KMS-11 (cell line): ENCODE results near the gene CRISPLD2.

Experiments used
- H2AFZ ChIP-seq: fragments of 200-600 bp; sonication (generic); 2 replicates; pipeline ENCODE4 v1.6.1; 2016; ENCODE audit warnings: antibody characterized with exemption, mixed run types, low read depth
- H3K27ac ChIP-seq: fragments of 200-600 bp; sonication (generic); 2 replicates; pipeline ENCODE4 v1.6.1; 2016; ENCODE audit warnings: mild to moderate bottlenecking, mixed run types
- H3K27me3 ChIP-seq: fragments of 200-600 bp; sonication (generic); 2 replicates; pipeline ENCODE4 v1.6.1; 2017; ENCODE audit warnings: mild to moderate bottlenecking, low read depth, mixed run types, moderate library complexity; ENCODE audit not compliant: insufficient read depth
- H3K36me3 ChIP-seq: fragments of 200-600 bp; sonication (generic); 2 replicates; pipeline ENCODE4 v1.6.1; 2017; ENCODE audit warnings: mild to moderate bottlenecking, mixed run types; ENCODE audit not compliant: insufficient read depth
- H3K4me1 ChIP-seq: fragments of 200-600 bp; sonication (generic); 2 replicates; pipeline ENCODE4 v1.6.1; 2016; ENCODE audit warnings: mild to moderate bottlenecking, low read depth, mixed run types; ENCODE audit not compliant: poor library complexity, severe bottlenecking
- H3K4me2 ChIP-seq: fragments of 200-600 bp; sonication (generic); 2 replicates; pipeline ENCODE4 v1.7.0; 2016; ENCODE audit warnings: mild to moderate bottlenecking, mixed run types
- H3K4me3 ChIP-seq: fragments of 200-600 bp; sonication (generic); IDR thresholded peaks from 2 replicates; pipeline ENCODE4 v1.6.1; 2017; ENCODE audit warnings: low read depth, low read length, mixed read lengths; ENCODE audit not compliant: insufficient read depth
- H3K79me2 ChIP-seq: fragments of 200-600 bp; sonication (generic); 2 replicates; pipeline ENCODE4 v1.6.1; 2016; ENCODE audit warnings: low read depth, mixed run types; ENCODE audit not compliant: insufficient read depth
- H3K9ac ChIP-seq: fragments of 200-600 bp; sonication (generic); 2 replicates; pipeline ENCODE4 v1.6.1; 2016; ENCODE audit warnings: mild to moderate bottlenecking, mixed run types
- H4K20me1 ChIP-seq: fragments of 200-600 bp; sonication (generic); 2 replicates; pipeline ENCODE4 v1.6.1; 2016; ENCODE audit warnings: mild to moderate bottlenecking, mixed run types; ENCODE audit not compliant: insufficient read depth
- TF ChIP-seq, protein P1 (sequence below): fragments of 200-600 bp; sonication (generic); conservative IDR thresholded peaks from 2 replicates; pipeline ENCODE4 v1.6.1; 2017; ENCODE audit warnings: low read depth, mild to moderate bottlenecking, antibody characterized with exemption, low read length, moderate library complexity, mixed read lengths

CRISPLD2 gene

DNA sequence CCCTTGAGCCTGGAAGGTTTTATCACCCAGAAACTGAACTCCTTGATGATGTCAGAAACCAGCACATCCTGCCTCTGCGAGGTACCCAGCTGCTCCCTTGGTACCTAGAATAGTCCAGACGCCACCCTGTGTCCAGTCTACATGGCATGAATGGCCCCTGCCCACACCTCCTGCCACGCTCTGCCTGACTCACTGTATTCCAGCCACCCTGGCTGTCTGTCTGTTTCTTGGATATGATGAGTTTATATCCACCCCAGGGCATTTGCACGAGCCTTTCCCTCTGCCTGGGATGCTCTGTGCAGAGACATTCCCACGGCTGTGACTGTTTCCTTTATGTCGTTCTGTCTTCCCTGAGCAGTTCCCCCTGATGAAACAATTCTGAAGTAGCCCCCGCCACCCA lies 68.7 kb downstream of the CRISPLD2 start:
- H3K27ac ChIP-seq, result no peak overlapping the region
- H3K4me1 ChIP-seq, result no peaks in the 10 kb centered on the region
- no peak overlapping the region for H3K4me3 ChIP-seq
- no peaks in the 10 kb centered on the region for H4K20me1 ChIP-seq
- H3K36me3 ChIP-seq, result no peaks in the 10 kb centered on the region
- TF ChIP-seq, protein P1, sequence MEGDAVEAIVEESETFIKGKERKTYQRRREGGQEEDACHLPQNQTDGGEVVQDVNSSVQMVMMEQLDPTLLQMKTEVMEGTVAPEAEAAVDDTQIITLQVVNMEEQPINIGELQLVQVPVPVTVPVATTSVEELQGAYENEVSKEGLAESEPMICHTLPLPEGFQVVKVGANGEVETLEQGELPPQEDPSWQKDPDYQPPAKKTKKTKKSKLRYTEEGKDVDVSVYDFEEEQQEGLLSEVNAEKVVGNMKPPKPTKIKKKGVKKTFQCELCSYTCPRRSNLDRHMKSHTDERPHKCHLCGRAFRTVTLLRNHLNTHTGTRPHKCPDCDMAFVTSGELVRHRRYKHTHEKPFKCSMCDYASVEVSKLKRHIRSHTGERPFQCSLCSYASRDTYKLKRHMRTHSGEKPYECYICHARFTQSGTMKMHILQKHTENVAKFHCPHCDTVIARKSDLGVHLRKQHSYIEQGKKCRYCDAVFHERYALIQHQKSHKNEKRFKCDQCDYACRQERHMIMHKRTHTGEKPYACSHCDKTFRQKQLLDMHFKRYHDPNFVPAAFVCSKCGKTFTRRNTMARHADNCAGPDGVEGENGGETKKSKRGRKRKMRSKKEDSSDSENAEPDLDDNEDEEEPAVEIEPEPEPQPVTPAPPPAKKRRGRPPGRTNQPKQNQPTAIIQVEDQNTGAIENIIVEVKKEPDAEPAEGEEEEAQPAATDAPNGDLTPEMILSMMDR, result no peak
- H3K79me2 ChIP-seq, result no peaks in the 10 kb centered on the region
- H3K9ac ChIP-seq, result no peak overlapping the region
- no peak overlapping the region for H2AFZ ChIP-seq
- H3K4me2 ChIP-seq, result no peak overlapping the region
- peaks cover 82% of the 10 kb centered on the region for H3K27me3 ChIP-seq

DNA sequence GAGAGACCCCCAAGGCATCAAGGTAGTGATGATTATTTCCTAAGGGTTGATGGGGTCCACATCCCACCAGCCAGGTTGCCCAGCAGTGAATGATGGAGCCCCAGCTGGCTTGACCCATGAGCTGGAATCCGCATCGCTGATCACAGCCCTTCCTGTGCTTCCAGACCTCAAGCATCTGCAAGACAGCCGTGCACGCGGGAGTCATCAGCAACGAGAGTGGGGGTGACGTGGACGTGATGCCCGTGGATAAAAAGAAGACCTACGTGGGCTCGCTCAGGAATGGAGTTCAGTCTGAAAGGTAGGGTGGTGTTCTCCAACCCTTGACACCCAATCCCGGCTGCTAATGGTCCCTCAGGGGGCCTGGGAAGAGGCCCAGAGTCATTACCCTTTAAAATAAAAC lies 69.3 kb downstream of the CRISPLD2 start:
- TF ChIP-seq, protein P1, result no peak
- Histone ChIP-seq H3K79me2 (no peaks in the 10 kb centered on the region), H4K20me1 (no peaks in the 10 kb centered on the region), H2AFZ (no peak overlapping the region), H3K36me3 (no peaks in the 10 kb centered on the region), H3K4me2 (no peak overlapping the region), H3K4me1 (no peaks in the 10 kb centered on the region), H3K27ac (no peak overlapping the region), H3K27me3 (peaks cover 86% of the 10 kb centered on the region), H3K4me3 (no peak overlapping the region), H3K9ac (no peak overlapping the region)

DNA sequence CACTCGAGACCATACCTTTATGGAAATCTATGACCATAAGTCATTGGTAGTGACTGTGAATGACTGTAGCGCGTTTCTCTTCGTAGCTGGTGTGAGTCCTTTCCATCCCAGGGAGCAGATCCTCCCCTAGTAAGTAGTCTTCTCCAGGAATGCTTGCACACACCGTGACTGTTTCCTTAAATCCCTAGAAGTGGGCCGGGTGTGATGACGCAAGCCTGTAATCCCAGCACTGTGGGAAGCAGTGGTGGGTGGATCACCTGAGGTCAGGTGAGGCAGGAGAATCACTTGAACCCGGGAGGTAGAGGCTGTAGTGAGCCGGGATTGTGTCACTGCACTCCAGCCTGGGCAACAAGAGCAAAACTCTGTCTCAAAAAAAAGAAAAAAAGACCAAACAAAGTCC lies 70.6 kb downstream of the CRISPLD2 start:
- Histone ChIP-seq H4K20me1 (no peaks in the 10 kb centered on the region), H3K4me3 (no peak overlapping the region), H2AFZ (no peak overlapping the region), H3K36me3 (no peaks in the 10 kb centered on the region), H3K27me3 (peaks cover 87% of the 10 kb centered on the region), H3K9ac (no peak overlapping the region), H3K4me2 (no peak overlapping the region), H3K79me2 (no peaks in the 10 kb centered on the region), H3K4me1 (no peaks in the 10 kb centered on the region), H3K27ac (no peak overlapping the region)
- TF ChIP-seq, protein P1, result no peak

DNA sequence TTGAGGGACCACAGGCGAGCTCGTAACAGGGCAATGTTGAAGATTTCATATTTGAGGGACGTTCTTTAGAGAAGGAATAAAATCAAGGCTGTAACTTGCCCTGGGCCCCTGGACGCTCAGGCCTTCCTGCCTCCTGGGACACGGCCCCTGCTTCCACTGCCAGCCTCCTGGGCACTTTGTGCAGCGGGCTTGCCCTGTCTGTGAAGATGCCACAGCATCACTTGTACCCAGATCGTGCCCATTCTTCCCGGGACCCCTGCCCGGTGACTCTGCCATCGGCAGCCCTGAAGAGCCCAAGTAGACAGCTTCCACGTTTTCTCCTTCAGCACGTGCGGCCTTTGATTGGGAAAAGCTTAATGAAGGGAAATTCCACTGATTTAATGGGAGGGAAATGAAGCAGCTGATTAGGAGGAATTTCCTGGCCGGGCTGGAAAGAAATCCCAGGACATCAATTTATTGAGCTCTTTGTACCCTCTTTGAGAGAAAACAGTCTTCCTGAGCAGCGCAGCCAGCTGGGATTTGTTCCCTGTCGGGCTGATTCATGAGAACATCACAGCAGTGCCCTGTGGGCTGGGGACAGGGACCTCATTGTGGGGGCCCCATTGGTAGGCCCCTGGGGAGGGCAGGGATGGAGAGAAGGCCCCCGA lies 71.5 kb downstream of the CRISPLD2 start:
- no peaks in the 10 kb centered on the region for H3K79me2 ChIP-seq
- peaks cover 83% of the 10 kb centered on the region for H3K27me3 ChIP-seq
- H3K4me3 ChIP-seq, result no peak overlapping the region
- TF ChIP-seq, protein P1, result no peak
- no peak overlapping the region for H3K27ac ChIP-seq
- no peaks in the 10 kb centered on the region for H4K20me1 ChIP-seq
- H3K4me1 ChIP-seq, result no peaks in the 10 kb centered on the region
- H3K4me2 ChIP-seq, result no peak overlapping the region
- no peaks in the 10 kb centered on the region for H3K36me3 ChIP-seq
- no peak overlapping the region for H2AFZ ChIP-seq
- no peak overlapping the region for H3K9ac ChIP-seq
